AG04449 (cell line): ENCODE measurements around the gene SLC2A9.
"Not testable (repeated sequence)": the region's sequence is repeated elsewhere in the genome, so short reads cannot be mapped to it uniquely, and the experiment has no call there.

Source experiments
- CTCF ChIA-PET: fragments of 350-600 bp; formaldehyde crosslinking; extraction: SDS; loops from one replicate; lab custom pipeline; 2021; ENCODE audit warnings: antibody characterized with exemption; lab: Yijun Ruan, JAX
- POLR2A ChIA-PET: fragments of 400-600, 350-600 bp; formaldehyde crosslinking; extraction: SDS; loops from one replicate; lab custom pipeline; 2020; ENCODE audit warnings: antibody characterized with exemption, inconsistent platforms; lab: Yijun Ruan, JAX
- DNase-seq: peaks from one replicate; pipeline ENCODE4 v3.0.0-alpha.2; 2010; ENCODE audit warnings: low read depth, low spot score
- H3K4me3 ChIP-seq: 2 replicates; pipeline ENCODE4 v1.5.1; 2011; ENCODE audit warnings: low read depth, mild to moderate bottlenecking, control low read depth, low read length
- TF ChIP-seq, protein P1 (sequence below): IDR thresholded peaks from one replicate; pipeline ENCODE4 v1.5.1; 2011; ENCODE audit warnings: mild to moderate bottlenecking, moderate library complexity, low read length, control low read depth, inconsistent platforms; ENCODE audit not compliant: insufficient read depth; ENCODE audit errors: missing control alignments

Gene SLC2A9

GRCh38 chr4:9988933-9989332 lies 32.4 kb downstream of the SLC2A9 start:
- DNase-seq = no peak
- ChIA-PET POLR2A (no interaction called here), CTCF (no interaction called here)
- TF ChIP-seq, protein P1, sequence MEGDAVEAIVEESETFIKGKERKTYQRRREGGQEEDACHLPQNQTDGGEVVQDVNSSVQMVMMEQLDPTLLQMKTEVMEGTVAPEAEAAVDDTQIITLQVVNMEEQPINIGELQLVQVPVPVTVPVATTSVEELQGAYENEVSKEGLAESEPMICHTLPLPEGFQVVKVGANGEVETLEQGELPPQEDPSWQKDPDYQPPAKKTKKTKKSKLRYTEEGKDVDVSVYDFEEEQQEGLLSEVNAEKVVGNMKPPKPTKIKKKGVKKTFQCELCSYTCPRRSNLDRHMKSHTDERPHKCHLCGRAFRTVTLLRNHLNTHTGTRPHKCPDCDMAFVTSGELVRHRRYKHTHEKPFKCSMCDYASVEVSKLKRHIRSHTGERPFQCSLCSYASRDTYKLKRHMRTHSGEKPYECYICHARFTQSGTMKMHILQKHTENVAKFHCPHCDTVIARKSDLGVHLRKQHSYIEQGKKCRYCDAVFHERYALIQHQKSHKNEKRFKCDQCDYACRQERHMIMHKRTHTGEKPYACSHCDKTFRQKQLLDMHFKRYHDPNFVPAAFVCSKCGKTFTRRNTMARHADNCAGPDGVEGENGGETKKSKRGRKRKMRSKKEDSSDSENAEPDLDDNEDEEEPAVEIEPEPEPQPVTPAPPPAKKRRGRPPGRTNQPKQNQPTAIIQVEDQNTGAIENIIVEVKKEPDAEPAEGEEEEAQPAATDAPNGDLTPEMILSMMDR = no peak
- no peak overlapping the region for H3K4me3 ChIP-seq

GRCh38 chr4:9988363-9988749 lies 32.9 kb downstream of the SLC2A9 start:
- ChIA-PET POLR2A (no interaction called here), CTCF (no interaction called here)
- H3K4me3 ChIP-seq = no peak overlapping the region
- TF ChIP-seq, protein P1 = no peak
- DNase-seq = no peak

GRCh38 chr4:9987749-9988362 lies 33.4 kb downstream of the SLC2A9 start:
- TF ChIP-seq, protein P1 = no peak
- CTCF ChIA-PET = no interaction called here
- no peak overlapping the region for H3K4me3 ChIP-seq
- POLR2A ChIA-PET = no interaction called here
- DNase-seq = no peak

DNA sequence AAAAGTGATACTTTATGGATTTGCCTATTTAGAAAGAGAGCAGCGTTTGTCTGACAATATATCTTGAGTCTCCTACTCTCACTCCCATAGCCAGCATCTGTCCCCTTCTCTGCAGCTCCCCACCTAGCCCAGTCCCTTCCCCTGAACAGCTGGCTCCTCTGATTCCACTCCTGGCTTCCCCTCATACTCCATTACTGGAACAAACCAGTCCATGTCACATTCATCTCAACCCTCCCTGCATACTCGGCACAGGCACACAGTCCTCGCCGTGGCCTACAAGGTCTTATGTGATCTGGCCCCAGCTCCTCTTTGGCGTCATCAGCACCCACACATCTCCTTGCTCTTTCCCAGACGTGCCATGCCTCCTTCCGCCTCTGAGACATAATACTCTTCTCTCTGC lies 36.7 kb downstream of the SLC2A9 start:
- TF ChIP-seq, protein P1 = no peak
- DNase-seq = no peak
- no peak overlapping the region for H3K4me3 ChIP-seq
- ChIA-PET CTCF (no interaction called here), POLR2A (no interaction called here)

DNA sequence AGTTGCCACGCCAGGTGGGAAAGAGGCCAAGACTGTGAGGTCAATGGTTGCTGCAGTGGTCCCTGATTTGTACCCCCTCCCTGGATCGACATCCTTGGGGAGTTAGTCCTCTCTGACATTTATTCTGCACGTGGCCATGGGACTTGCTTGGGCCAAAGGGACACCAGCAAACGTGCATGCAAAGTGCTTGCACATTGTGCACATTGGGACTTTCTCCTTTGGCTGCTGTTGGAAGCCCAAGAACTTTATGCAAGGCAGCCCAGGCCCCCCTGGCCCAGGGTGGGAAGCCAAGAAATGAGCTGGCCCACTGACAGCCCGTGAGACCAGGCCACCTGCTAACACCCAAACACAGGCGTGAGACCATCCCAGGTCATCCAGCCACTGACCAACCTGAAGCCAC lies 38.1 kb downstream of the SLC2A9 start:
- no peak for DNase-seq
- POLR2A ChIA-PET = no interaction called here
- no peak overlapping the region for H3K4me3 ChIP-seq
- TF ChIP-seq, protein P1 = no peak
- CTCF ChIA-PET = no interaction called here

DNA sequence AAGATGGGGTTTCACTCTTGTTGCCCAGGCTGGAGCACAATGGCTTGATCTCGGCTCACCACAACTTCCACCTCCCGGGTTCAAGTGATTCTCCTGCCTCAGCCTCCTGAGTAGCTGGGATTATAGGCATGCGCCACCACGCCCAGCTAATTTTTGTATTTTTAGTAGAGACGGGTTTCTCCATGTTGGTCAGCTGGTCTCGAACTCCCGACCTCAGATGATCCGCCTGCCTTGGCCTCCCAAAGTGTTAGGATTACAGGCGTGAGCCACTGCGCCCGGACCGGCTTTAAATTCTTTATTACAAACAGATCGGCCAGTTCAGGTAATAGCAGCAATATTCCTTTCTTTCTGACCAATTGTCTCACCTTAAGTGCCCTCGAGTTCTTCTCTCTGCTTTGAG lies 39.4 kb downstream of the SLC2A9 start:
- CTCF ChIA-PET, DNase-seq, POLR2A ChIA-PET, H3K4me3 ChIP-seq: not testable (repeated sequence)

DNA sequence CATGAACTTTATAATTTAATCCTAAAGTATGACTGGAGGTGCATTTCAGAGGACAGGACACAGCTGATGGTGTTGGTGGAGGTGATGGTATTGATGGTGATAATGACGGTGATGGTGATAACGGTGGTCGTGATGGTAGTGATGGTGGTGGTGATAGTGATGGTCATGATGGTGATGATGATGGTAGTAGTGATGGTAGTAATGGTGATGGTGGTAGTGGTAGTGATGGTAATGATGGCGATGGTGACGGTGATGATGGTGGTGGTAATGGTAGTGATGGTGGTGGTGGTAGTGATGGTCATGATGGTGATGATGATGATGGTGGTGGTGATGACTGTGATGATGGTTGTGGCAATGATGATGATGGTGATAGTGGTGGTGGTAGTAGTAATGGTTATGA lies 40.4 kb downstream of the SLC2A9 start:
- CTCF ChIA-PET = no interaction called here
- POLR2A ChIA-PET = no interaction called here
- TF ChIP-seq, protein P1 = no peak
- H3K4me3 ChIP-seq = no peak overlapping the region
- no peak for DNase-seq
